Right atrium auricular region (tissue), 2 donors: ENCODE measurements around the gene RBM45. TPM values are rescaled to one million over a fixed set of nuclear protein-coding genes. Genes with fewer than 3 reads are reported as not detected.
"Not testable (repeated sequence)": the region's sequence is repeated elsewhere in the genome, so short reads cannot be mapped to it uniquely, and the experiment has no call there.

ENCODE experiments used
- DNase-seq: peaks from one replicate; pipeline ENCODE4 v3.0.0-alpha.2; 2019; ENCODE audit warnings: low spot score
- H3K27ac ChIP-seq, 2 donors: fragments of 200-600 bp; sonication (generic); 1 replicate in 1 of 2; 2 replicates in 1 of 2; pipeline ENCODE4 v1.5.1; 2016 to 2019
- H3K27me3 ChIP-seq, 2 donors: fragments of 200-600 bp; sonication (generic); one replicate each; pipeline versions ENCODE4 v1.5.1 to v1.6.0; 2017 to 2019
- H3K36me3 ChIP-seq: fragments of 200-600 bp; sonication (generic); one replicate; pipeline ENCODE4 v1.5.1; 2016
- H3K4me1 ChIP-seq, 2 donors: fragments of 200-600 bp; sonication (generic); one replicate each; pipeline versions ENCODE4 v1.5.1 to v1.6.0; 2017 to 2019
- H3K4me3 ChIP-seq, 2 donors: fragments of 200-600 bp; sonication (generic); 1 replicate in 1 of 2; 2 replicates in 1 of 2; pipeline ENCODE4 v1.5.1; 2017 to 2019; ENCODE audit warnings: mild to moderate bottlenecking in 1 of 2, moderate library complexity in 1 of 2
- H3K9me3 ChIP-seq, 2 donors: fragments of 200-600 bp; sonication (generic); one replicate each; pipeline ENCODE4 v1.5.1; 2019
- total RNA-seq, 2 donors: library from RNA; depleted of rRNA; stranded (reverse); fragments of >200 nt; gene quantifications; one replicate each; pipeline ENCODE4 v1.1.0, GENCODE V29; 2016
- TF ChIP-seq, protein P1 (sequence below), 2 donors: fragments of 200-600 bp; sonication (generic); IDR thresholded peaks; one replicate each; pipeline ENCODE4 v1.5.1; 2019; ENCODE audit warnings: antibody characterized with exemption in 2 of 2

RBM45 gene
- total RNA-seq, 2 donors from 2014 or later, result 4.1 to 8.5 TPM

- no peaks in the 10 kb centered on the region for H3K36me3 ChIP-seq
- no peak overlapping the region for H3K4me3 ChIP-seq
- H3K4me1 ChIP-seq, result no peaks in the 10 kb centered on the region
- TF ChIP-seq, protein P1, sequence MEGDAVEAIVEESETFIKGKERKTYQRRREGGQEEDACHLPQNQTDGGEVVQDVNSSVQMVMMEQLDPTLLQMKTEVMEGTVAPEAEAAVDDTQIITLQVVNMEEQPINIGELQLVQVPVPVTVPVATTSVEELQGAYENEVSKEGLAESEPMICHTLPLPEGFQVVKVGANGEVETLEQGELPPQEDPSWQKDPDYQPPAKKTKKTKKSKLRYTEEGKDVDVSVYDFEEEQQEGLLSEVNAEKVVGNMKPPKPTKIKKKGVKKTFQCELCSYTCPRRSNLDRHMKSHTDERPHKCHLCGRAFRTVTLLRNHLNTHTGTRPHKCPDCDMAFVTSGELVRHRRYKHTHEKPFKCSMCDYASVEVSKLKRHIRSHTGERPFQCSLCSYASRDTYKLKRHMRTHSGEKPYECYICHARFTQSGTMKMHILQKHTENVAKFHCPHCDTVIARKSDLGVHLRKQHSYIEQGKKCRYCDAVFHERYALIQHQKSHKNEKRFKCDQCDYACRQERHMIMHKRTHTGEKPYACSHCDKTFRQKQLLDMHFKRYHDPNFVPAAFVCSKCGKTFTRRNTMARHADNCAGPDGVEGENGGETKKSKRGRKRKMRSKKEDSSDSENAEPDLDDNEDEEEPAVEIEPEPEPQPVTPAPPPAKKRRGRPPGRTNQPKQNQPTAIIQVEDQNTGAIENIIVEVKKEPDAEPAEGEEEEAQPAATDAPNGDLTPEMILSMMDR (IDR thresholded peaks at IDR 0.05), result no peak
- H3K27ac ChIP-seq, result no peak overlapping the region
- DNase-seq, result no peak
- H3K27me3 ChIP-seq, result no peaks in the 10 kb centered on the region
- no peaks in the 10 kb centered on the region for H3K9me3 ChIP-seq
Measured at GRCh38 chr2:178143481-178143880, 31.2 kb downstream of the RBM45 start.

- no peaks in the 10 kb centered on the region for H3K4me1 ChIP-seq
- TF ChIP-seq, protein P1 (IDR thresholded peaks at IDR 0.05), result no peak
- H3K27me3 ChIP-seq, result no peaks in the 10 kb centered on the region
- H3K4me3 ChIP-seq, result no peak overlapping the region
- DNase-seq, result no peak
- no peaks in the 10 kb centered on the region for H3K9me3 ChIP-seq
- no peak overlapping the region for H3K27ac ChIP-seq
- no peaks in the 10 kb centered on the region for H3K36me3 ChIP-seq
Measured at GRCh38 chr2:178152033-178152432, 39.8 kb downstream of the RBM45 start.

- no peak for DNase-seq
- H3K27me3 ChIP-seq, result no peaks in the 10 kb centered on the region
Measured at GRCh38 chr2:178152542-178152941, 40.3 kb downstream of the RBM45 start.

GRCh38 chr2:178152977-178153376, 40.7 kb downstream of the RBM45 start:
- TF ChIP-seq, protein P1 (IDR thresholded peaks at IDR 0.05), result no peak
- no peak overlapping the region for H3K4me3 ChIP-seq
- no peak overlapping the region for H3K27ac ChIP-seq
- H3K4me1 ChIP-seq, result no peaks in the 10 kb centered on the region
- no peaks in the 10 kb centered on the region for H3K9me3 ChIP-seq
- DNase-seq, result no peak
- no peaks in the 10 kb centered on the region for H3K36me3 ChIP-seq
- no peaks in the 10 kb centered on the region for H3K27me3 ChIP-seq

More at GRCh38 chr2:178152542-178152941, 40.3 kb downstream of the RBM45 start:
- Histone ChIP-seq H3K4me1 (no peaks in the 10 kb centered on the region), H3K36me3 (no peaks in the 10 kb centered on the region), H3K27ac (no peak overlapping the region), H3K9me3 (no peaks in the 10 kb centered on the region), H3K4me3 (no peak overlapping the region)
- TF ChIP-seq, protein P1 (IDR thresholded peaks at IDR 0.05), result no peak

DNA sequence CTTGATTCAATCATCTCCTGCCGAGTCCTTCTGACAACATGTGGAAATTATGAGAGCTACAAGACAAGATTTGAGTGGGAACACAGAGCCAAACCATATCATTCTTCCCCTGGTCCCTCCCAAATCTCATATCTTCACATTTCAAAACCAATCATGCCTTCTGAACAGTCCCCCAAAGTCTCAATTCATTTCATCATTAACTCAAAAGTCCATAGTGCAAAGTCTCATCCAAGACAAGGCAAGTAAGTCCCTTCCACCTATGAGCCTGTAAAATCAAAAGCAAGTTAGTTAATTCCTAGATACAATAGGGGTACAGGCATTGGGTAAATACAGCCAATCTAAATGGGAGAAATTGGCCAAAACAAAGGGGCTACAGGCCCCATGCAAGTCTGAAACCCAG, 41.6 kb downstream of the RBM45 start:
- not testable (repeated sequence) for H3K36me3 ChIP-seq, H3K9me3 ChIP-seq, H3K4me3 ChIP-seq, H3K27ac ChIP-seq, H3K4me1 ChIP-seq, H3K27me3 ChIP-seq, DNase-seq

- Histone ChIP-seq H3K4me1 (no peaks in the 10 kb centered on the region), H3K36me3 (no peaks in the 10 kb centered on the region), H3K27ac (no peak overlapping the region), H3K9me3 (no peaks in the 10 kb centered on the region), H3K27me3 (no peaks in the 10 kb centered on the region), H3K4me3 (no peak overlapping the region)
- TF ChIP-seq, protein P1 (IDR thresholded peaks at IDR 0.05), result no peak
- no peak for DNase-seq
Measured at GRCh38 chr2:178155524-178155923, 43.3 kb downstream of the RBM45 start.
